Bone marrow (tissue), 2 donors: Measurements from ENCODE around the gene GRAMD1B.

Experiments
- DNase-seq, 2 donors: peaks; one replicate each; lab custom pipeline; 2025; lab: John Stamatoyannopoulos, UW

GRAMD1B gene

DNA sequence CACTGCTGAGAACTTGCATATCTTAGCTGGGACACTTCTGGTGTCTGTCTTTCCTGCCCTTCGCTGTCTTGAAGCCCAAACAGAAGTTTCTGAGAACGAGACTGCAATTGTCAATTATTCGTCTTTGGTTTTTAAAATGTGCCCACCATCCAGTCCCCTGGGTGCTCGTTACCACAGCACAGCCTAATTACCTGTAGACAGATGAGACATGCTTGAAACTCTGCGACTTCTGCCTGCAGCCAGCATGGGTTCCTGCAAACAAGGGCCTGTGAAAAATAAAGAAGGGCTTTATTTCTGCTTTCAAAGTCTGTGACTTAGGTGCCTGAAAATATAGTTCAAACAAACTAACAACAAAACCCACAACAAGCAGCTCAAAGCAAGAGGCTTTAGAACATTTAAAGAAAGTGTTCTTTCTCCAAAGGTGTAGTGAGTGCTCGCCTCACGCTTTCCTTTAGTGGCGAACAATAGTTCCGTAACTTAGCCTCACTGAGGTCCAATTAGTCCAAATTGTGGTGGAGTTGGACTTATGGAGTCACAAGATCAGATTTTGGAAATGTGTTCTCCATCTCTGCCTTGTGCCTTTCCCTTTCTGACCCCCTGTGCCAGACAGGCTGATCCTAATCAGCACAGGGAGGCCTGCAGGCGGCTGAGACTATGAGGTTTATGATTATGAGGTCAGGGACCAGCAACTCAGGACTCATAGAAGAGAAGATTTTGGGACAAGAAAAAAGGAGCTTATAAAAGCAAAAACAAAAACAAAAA lies 20.4 kb upstream of the GRAMD1B start:
- no peak for DNase-seq

DNA sequence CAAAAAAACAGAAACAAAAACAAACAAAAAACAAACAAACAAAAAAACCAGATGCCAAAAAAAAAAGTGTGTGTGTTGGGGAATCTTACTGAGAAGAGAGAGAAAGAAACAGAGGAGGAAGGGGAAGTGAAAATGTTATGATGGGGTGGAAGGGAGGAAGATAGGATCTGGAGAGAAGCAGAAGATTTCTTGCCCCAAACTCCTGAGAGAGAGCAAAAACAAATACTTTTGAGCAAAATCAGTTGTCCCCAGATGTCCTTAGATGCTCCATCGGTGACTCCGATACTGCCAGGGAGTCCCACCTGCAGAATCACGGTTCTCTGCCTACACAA lies 19.9 kb upstream of the GRAMD1B start:
- no peak for DNase-seq

DNA sequence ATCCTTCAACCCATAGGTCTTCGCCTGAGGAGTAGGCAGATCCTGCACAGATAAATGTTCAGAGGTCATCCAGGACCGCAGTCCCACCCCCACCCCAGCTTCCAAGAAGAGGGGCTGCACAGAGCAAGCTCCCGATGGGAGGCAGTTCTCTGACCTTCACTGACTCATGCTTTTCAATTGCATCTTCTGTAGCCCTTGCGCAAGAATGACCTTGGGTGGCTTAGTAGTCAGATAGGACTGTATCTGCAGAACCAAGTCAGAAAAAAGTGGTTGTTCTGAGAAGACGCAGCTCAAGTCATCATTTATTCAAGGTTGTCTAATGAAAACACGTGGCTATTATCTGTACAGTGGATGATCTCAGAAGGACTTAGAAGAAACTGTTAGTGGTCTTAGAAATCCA lies 16.4 kb upstream of the GRAMD1B start:
- peak in 1 of 2 donors; percentile 4 for DNase-seq

DNA sequence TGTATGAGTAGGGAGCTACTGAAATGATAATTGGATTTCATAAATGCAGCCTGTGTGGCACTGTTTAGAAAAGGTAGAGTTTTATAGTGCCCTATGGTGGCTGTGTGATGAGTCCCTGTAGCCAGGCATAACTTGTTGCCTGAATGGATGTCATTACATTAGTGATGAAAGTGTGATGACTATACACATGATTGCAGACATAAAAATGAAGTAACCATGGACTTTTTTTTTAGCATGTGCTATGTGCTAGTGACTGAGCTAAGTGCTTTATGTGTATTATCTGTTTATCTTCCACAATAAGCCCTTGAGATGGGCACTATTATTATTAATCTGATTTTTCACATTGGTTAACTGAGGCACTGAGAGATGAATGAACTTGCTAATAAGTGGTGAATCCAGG lies 13.5 kb upstream of the GRAMD1B start:
- DNase-seq = no peak

DNA sequence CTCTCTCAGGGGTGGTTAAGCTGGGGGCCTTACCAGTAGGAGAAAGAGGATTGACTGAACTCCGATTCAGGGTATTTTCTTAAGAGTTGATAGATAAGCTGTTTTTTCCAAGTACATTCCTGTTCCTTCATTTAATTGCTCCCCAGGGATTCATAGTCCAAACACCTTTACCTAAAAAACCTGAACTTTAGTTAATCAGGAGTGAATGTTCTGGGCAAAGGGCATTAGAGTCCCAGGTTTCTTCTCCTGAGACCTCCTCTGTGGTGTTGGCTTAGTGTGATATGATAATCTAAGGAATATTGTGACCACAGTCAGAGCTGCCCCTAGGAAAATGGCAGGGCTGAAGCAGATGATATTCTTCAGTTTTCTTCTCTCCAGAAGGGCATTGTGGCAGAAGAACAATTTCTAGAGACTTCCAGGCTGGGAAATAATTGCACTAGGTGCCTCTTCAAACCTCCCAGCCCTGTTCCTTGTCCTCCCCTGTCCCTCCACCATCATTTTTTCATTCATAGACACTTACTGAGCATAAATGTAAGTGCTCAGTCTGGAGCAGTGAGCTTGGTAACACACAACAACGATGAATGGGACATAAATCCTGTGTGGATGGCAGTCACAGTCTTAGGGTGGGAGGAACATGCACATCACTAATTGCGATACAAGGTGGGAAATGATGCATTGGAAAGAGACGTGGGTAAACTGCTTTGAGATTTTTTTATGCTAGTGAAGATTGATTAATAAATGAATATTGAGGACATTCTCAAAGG lies 11.5 kb upstream of the GRAMD1B start:
- no peak for DNase-seq

DNA sequence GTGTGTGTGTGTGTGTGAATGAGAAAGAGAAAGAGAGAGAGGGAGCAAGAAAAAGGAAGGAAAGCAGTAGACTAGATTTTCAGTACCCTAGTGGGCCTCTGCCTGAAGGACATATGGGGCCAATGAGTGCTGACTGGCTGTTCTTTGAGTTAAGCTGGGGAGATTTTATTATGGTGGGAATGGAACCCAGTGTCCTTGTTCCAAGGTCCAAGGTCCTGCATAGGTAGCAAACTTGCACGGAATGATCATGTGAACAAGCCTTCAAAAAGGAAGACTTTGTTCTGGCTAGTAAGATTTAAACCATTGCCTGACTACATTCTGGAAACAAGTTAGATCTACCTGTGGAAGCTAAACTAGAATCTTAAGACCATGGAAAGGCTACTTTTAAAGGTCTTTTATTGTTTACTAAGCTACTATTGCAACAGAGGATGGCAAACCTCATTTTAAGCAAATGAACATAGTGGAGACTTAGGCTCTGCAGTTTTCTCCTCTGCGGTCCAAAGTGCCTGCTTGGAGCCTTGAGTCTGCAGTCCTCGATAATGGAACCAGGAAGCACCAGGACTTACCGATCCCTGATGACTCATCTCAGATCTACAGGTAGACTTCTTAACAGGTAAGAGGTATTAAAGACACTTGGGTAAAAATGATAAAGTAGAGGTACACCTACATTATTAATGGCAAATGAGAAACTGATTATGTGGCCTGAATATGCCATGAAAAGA lies 10.2 kb upstream of the GRAMD1B start:
- DNase-seq = peak in 1 of 2 donors; percentile 23

DNA sequence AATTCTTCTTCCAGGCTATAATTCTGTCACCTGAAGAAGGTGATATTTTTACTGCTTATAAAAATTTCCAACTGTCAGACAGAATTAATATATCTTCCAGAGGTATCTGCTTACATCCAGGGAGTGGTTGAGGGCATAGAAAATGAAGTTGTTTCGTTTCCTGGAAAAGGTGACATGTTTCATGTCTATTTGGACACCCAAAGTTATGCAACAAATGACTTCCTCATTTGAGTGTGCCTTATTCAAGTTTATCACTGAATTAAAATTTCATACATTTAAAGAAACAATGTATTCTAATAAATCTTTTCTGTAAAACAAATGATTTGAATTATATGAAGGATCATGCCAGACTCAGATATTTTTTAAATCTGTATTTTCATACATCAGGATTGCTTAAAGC lies 8.5 kb upstream of the GRAMD1B start:
- no peak for DNase-seq

DNA sequence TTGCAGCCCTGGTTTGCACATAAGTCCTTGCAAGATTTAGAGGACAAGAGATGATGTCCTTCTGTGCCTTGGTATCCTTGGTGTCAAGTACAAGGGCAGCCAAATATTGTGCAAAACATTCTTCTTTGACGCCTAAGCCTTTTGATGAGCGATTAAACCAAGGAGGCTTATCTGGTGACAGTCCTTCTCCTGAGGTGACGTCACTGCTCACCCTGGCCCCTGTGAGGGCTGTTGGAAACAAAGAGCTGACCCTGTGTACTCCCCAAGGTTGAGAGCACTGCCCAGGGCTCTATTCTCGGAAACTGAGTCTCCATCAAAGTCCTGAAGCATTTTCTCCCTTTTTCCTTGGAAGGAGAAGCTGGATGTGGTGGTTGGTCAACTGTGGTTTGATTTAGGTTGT lies 4.7 kb upstream of the GRAMD1B start:
- no peak for DNase-seq

DNA sequence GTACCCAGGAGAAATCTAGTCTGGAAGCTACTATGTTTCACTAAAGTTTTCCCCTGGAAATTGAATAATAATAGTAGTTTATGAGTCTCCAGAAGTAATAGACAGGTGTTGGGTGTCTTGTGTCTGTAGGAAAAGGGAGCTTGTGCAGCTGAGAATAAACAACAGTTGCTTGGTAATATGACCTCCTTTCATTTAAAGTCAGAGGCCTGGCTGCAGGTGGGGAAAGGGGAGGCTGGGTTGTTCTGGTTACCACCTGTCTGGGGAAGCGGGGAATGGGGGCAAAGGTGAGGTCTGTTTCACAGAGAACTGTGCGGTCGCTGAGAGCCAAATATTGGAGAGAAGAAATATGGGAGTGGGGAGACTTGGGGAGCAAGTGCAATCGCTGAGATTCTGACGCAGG lies 3.3 kb upstream of the GRAMD1B start:
- DNase-seq = no peak

DNA sequence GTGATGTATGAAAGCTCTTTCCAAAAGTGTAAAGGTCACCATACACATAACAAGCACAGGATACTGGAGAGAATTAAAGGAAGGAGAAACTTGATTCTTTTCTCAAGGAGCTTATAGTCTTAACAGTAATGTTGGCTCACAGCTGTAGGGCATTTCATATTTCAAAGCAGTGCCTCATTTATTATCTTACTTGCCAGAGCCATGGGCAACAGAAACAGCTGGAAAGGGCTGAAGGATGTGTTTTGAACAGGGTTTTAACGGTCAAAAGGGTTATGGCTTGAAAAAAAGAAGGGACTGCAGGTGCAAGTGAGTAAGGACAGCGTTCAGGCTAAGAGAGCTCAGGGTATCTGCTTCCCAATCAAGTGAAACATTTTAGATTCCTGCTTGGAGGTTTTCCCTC lies 2.7 kb upstream of the GRAMD1B start:
- DNase-seq = no peak

DNA sequence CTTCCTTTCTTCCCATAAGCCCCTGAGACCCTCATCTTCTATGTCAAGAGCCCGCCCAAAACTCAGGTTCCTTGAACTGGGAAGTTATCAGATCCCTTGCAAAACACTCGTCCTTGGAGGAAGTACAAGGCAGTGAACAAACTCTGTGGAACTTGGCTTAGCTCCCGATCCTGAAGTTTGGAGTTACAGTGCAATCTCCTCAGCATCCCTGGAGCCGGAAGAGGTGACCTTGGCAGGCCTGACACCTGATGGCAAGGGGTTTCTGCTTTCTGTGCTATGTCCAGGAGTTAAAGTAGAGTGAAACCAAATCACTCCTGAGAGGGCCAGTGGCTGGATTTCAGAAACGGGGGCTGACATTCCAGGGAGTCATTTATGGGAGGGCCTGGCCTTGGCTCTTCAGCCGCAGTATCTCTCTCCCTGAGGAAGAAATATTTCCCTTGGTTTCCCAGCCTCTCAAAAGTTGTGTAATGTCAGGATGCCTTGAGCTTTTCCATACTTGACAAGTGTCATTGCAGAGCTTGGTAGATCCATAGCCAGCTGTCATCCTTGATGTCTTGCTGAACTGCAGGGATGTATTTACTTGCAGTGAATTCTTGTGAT lies 1.9 kb upstream of the GRAMD1B start:
- no peak for DNase-seq

DNA sequence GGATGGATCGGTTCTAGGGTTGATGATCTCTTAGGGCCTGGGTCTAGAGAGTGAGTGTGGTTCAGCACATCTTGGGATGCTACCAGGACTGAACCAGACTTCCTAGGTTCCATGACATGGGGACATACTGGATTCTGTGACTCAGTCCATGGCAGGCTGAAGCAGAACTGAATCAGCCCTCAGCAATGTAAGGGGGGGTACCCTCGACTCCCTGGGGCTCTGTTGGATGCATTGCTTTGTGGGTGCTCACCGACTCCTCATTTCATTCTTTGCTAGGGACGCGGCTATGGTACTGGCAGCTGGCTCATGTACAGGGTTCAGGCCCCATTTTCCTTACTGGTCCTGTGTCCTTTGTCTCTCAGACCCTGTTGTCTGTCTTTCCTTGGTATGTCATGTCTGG lies 733 bp upstream of the GRAMD1B start:
- no peak for DNase-seq

DNA sequence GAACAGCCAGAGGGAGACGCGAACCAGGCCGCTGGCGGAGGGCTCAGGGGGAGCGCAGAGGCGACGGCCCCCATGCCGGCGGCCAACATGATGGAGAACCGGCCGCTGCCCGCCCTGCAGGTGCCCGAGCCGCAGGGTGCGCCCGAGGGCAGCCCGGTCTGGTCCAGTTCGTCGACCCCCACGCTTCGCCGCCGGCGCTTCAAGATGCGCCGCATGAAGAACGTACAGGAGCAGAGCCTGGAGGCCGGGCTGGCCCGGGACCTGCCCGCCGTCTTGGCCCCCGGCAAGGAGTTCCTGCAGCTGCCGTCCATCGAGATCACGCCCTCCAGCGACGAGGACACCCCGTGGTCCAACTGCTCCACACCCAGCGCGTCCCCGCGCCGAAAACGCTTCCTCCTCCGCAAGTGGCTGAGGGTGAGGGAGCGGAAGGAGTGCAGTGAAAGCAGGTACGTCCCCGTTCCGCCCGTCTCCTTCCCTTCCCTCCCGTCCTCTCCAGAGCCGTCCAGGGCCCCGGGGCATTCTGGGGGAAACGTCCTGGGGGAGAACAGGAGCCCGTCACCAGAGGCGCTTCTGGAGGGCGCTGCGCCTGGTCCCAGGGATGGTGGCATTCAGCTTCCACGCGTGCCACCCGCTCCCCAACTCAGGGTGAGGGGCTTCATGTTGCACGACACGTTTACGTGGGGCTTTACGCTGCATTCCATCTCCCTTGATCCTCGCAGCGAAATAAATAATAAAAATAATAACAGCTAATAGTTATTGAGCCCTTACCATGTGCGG lies 840 bp downstream of the GRAMD1B start:
- DNase-seq = peak; percentile 71 to 72

DNA sequence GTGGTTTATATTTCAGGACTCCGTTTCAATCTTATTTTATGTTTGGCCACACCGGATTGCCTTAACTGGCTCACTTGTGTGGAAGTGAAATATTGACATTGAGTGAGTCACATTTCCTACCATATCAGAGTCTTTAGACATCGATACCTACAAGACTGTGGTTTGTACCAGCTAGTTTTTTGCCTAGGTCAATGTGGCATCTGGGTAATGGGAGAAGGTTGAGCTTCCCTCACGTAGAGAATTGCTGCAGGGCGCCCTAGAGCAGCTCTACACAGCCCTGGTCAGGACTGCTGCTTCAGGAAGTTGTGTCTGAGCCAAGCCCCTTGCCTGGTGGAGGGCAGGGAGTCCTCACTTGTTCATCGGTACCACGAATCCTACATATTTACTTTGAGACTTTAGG lies 1.6 kb downstream of the GRAMD1B start:
- no peak for DNase-seq

DNA sequence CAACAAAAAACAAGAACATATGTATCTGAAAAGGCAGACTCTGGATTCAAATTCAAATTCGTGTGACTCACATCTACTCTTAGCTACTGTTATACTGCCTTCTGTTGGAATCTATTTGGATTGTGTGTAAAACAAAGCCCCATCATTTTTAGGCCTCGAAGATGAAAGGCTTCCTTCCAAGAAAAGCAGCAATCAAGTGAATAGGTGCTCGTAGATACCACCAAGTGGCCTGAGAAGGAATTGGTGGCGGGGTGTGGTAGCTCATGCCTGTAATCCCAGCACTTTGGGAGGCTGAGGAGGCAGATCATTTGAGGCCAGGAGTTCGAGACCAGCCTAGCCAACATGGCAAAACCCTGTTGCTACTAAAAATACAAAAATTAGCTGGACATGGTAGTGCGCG lies 4.2 kb downstream of the GRAMD1B start:
- DNase-seq = no peak

DNA sequence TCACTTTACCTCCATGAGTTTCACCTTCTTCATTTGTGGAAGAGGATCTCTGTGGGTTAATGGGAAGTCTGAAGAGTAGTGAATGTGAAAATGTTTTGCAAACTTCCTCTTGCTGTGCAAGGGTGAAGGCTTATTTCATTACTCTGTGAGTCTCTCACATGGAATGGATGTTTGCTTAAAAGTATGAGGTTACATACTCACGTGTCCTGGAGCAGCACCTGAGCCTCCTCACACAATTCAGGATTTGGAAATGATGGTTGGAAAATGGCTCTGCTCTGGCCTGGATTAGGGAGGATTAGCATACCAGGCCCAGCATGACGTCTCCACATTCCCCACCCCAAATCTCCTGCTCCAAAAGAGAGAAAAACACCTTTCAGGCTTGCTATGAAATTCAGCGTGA lies 4.8 kb downstream of the GRAMD1B start:
- no peak for DNase-seq

DNA sequence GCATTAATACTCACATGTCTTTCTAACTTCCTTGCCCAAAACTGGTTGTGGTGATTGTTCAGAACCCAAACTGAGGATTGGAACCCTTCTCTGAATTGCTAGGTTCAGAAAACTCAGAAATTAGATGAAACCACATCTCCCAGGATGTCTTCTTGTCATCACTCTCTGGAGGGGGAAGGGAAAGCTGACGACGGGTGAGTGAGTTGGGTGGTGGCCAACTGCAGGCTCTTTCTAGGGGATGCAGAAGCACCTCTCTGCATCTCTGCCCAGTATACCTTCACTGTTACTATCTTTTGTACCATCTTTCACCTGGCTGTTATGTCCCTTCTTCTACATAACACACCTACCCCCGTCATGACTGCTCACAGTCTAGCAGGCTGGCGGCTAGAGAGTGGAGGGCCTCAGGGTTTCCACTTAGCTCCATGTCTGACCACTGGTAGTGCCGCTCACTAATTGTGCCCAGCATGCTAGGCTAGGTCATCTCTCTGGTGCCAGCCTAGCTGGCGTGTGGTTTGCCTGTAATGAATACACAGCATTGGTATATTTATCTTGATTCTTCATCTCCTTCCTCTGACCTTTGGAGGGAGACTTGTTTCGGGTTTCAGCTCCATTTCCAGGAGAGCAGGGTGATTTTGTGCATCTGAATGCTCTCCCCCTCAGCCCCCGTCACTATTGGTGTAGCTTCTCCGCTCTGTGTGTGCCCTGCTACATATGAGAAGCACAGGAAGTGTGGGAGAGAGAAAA lies 7.3 kb downstream of the GRAMD1B start:
- no peak for DNase-seq

DNA sequence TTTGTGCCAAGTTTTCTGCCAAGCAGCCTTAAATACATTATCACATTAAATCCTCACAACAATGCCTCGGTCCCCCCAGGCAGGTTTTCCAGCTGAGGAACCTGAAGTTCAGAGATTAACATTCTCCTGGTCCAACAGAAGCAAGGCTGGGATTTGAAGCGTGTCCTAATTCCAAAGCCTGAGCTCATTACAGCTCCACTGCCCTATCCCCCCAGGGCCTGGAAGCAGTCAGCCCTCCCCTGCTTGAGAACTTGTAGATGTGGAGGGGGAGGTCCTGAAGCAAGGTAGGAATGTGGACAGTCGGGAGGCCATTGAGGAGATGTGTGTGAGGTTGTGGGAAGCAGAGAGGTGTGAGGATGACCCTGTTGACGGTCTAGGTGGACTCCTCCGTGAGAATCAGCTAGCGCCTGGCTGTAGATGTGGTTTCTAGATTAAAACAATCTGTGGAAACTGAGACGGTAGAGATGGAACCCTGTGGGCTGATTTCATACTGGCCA lies 8.1 kb downstream of the GRAMD1B start:
- DNase-seq = no peak

DNA sequence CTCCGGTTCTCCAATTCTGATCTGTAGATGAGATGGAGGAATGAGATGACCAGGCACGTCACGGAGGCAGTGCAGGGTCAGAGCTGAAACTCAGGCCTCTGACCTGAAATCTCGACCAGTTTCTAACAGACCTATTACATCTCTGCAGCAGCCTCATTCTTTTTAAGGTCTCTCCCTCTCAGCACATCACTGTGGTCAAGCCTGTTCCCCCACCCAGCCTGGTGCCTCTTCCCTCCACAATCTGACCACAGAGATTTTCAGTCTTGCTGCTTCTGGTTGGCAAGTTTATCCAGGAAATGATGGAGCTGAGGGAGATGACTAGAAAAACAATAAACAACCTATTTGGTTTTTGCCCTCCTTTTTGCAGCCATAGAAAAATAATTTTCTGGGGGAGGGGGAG lies 9.5 kb downstream of the GRAMD1B start:
- DNase-seq = no peak

DNA sequence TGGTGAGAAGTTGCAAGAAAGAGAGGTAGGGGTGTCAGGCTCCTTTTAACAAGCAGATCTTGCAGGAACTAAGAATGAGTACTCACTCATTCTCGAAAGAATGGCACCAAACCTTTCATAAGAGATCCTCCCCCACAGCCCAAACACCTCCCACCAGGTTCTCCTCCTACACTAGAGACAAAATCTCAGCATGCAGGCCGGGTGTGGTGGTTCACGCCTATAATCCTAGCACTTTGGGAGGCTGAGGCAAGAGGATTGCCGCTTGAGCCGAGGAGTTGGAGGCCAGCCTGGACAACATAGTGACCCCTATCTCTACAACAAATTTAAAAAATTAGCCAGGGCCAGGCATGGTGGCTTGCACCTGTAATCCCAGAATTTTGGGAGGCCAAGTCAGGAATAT lies 11.1 kb downstream of the GRAMD1B start:
- DNase-seq = no peak
